Fibroblast of lung (primary cell): ENCODE measurements around the gene MIEN1. TPM values are rescaled to one million over a fixed set of nuclear protein-coding genes. Genes with fewer than 3 reads are reported as not detected.

Source experiments
- DNase-seq, 2 donors: peaks; one replicate each; pipeline versions ENCODE4 v3.0.0 to v3.0.0-alpha.2; 2010; ENCODE audit warnings: low read depth in 2 of 2
- H2AFZ ChIP-seq: 2 replicates; pipeline ENCODE4 v1.5.1; 2012; ENCODE audit warnings: low read length, control low read depth, inconsistent platforms
- H3K27ac ChIP-seq: 2 replicates; pipeline ENCODE4 v1.5.1; 2011; ENCODE audit warnings: low read length, control low read depth; ENCODE audit not compliant: insufficient read depth
- H3K27me3 ChIP-seq: 2 replicates; pipeline ENCODE4 v1.5.1; 2011; ENCODE audit warnings: mild to moderate bottlenecking, low read length; ENCODE audit not compliant: control insufficient read depth, insufficient read depth
- H3K36me3 ChIP-seq: 2 replicates; pipeline ENCODE4 v1.5.1; 2011; ENCODE audit warnings: low read length; ENCODE audit not compliant: control insufficient read depth, insufficient read depth
- H3K4me1 ChIP-seq: 2 replicates; pipeline ENCODE4 v1.5.1; 2011; ENCODE audit warnings: low read length; ENCODE audit not compliant: control insufficient read depth, insufficient read depth; ENCODE audit errors: extremely low read depth
- H3K4me2 ChIP-seq: 2 replicates; pipeline ENCODE4 v1.5.1; 2011; ENCODE audit warnings: low read length, control low read depth; ENCODE audit not compliant: insufficient read depth; ENCODE audit errors: extremely low read depth
- H3K4me3 ChIP-seq, 4 experiments: fragments of 200-600 bp in 1 of 4; sonication (generic) in 1 of 4; replicated peaks in 1 of 4; 2 replicates each; pipeline ENCODE4 v1.5.1; 2011 to 2016; ENCODE audit warnings: low read length in 4 of 4, low read depth in 3 of 4, mild to moderate bottlenecking in 3 of 4, control low read depth in 2 of 4, inconsistent platforms in 1 of 4, mixed read lengths in 1 of 4; ENCODE audit not compliant: insufficient read depth in 1 of 4; ENCODE audit errors: control extremely low read depth in 1 of 4
- H3K79me2 ChIP-seq: 2 replicates; pipeline ENCODE4 v1.5.1; 2012; ENCODE audit warnings: mild to moderate bottlenecking, low read length, inconsistent platforms; ENCODE audit not compliant: control insufficient read depth, insufficient read depth
- H3K9ac ChIP-seq: 2 replicates; pipeline ENCODE4 v1.5.1; 2011; ENCODE audit warnings: mild to moderate bottlenecking, low read length, control low read depth; ENCODE audit not compliant: insufficient read depth
- H3K9me3 ChIP-seq: 2 replicates; pipeline ENCODE4 v1.5.1; 2012; ENCODE audit warnings: low read depth, low read length; ENCODE audit not compliant: control insufficient read depth, insufficient read depth
- H4K20me1 ChIP-seq: 2 replicates; pipeline ENCODE4 v1.5.1; 2011; ENCODE audit warnings: low read length; ENCODE audit not compliant: control insufficient read depth, insufficient read depth; ENCODE audit errors: extremely low read depth
- CTCF ChIP-seq, 2 donors: IDR thresholded peaks in 1 of 2; conservative IDR thresholded peaks in 1 of 2; 1 replicate in 1 of 2; 2 replicates in 1 of 2; pipeline ENCODE4 v1.5.1; 2011 to 2012; ENCODE audit warnings: low read length in 2 of 2, control low read depth in 1 of 2, inconsistent platforms in 1 of 2, low read depth in 1 of 2, mild to moderate bottlenecking in 1 of 2
- EZH2 ChIP-seq: IDR thresholded peaks from 2 replicates; pipeline ENCODE4 v1.5.1; 2012; ENCODE audit warnings: low read length, control low read depth, mild to moderate bottlenecking; ENCODE audit errors: missing control alignments
- polyA plus RNA-seq, 2 donors: library from polyadenylated mRNA; depleted of rRNA in 1 of 2; stranded (reverse) in 1 of 2; unstranded in 1 of 2; fragments of >200 nt; gene quantifications; 2 replicates each; pipeline ENCODE4 v1.2.1, GENCODE V29; 2011 to 2012; ENCODE audit warnings: missing spikeins in 1 of 2
- total RNA-seq: library from RNA; depleted of rRNA; stranded (reverse); fragments of >200 nt; gene quantifications from 2 replicates; pipeline ENCODE4 v1.2.1, GENCODE V29; 2014

MIEN1 gene
- total and polyA plus RNA-seq, 2 donors (not counting 1 experiment from before 2014, with no cell fraction given), result 25.6 to 58.0 TPM

GRCh38 chr17:39687546-39688474, 42.5 kb downstream of the MIEN1 start, which contains the start of gene PGAP3:
PGAP3 (minus strand) TSS chr17:39688057; CDS start chr17:39688014, 43 bp downstream.
- H3K9ac ChIP-seq, result peak within 1 kb of the TSS; percentile 72
- TF ChIP-seq EZH2 (no peak), CTCF (conservative IDR thresholded peaks at IDR 0.05 in 1 of 2, IDR thresholded peaks at IDR 0.05 in 1 of 2; ENCODE audit: low read depth in 1 of 2, low read length in 2 of 2) (no peak)
- DNase-seq, result peak; percentile 89 to 90
- no peaks in the 10 kb centered on the region for H3K9me3 ChIP-seq
- H4K20me1 ChIP-seq, result no peaks in the 10 kb centered on the region
- peak within 1 kb of the TSS; percentile 93 for H2AFZ ChIP-seq
- peak within 1 kb of the TSS; percentile 67 to 93 (median 86) for H3K4me3 ChIP-seq
- peaks cover 5% of the 10 kb centered on the region for H3K4me1 ChIP-seq
- no peaks in the 10 kb centered on the region for H3K27me3 ChIP-seq
- H3K4me2 ChIP-seq, result peak within 1 kb of the TSS; percentile 98
- no peaks in the 10 kb centered on the region for H3K79me2 ChIP-seq
- H3K27ac ChIP-seq, result peak within 1 kb of the TSS; percentile 65
- H3K36me3 ChIP-seq, result no peaks in the 10 kb centered on the region

DNA sequence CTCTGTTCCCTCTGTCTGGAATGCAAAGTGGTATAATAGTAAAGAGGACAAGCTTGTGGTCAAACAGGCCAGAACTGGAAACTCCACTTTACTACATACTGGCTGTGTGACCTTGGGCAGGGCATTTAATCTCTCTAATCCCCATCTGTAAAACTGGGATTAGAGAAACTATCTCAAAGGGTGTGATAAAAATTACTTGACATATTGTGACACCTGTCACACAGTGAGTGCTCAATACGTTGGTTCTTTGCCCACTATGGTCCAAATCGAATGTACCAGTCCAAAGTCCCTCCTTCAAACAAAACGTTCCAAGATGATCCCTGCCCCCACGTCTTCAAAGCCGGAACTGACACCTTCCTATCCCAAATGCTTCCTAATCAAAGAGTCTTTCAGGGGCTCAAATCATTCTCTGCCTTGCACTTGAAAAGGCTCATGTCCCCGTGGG, 43.2 kb downstream of the MIEN1 start:
- H2AFZ ChIP-seq, result peak overlapping the region; percentile 12
- H3K27ac ChIP-seq, result no peak overlapping the region

More for the DNA sequence above, 43.2 kb downstream of the MIEN1 start:
- Histone ChIP-seq H3K9me3 (no peaks in the 10 kb centered on the region), H3K4me3 (peak overlapping the region in 3 of 4 experiments; percentile 16 to 88 (median 67)), H3K36me3 (no peaks in the 10 kb centered on the region), H4K20me1 (no peaks in the 10 kb centered on the region), H3K4me1 (peaks cover 5% of the 10 kb centered on the region), H3K27me3 (no peaks in the 10 kb centered on the region), H3K9ac (no peak overlapping the region), H3K4me2 (peak overlapping the region; percentile 68), H3K79me2 (no peaks in the 10 kb centered on the region)
- no peak for DNase-seq
- TF ChIP-seq CTCF (conservative IDR thresholded peaks at IDR 0.05 in 1 of 2, IDR thresholded peaks at IDR 0.05 in 1 of 2; ENCODE audit: low read depth in 1 of 2, low read length in 2 of 2), result no peak
- no peak for TF ChIP-seq EZH2
